Neuron (in vitro differentiated cells): ENCODE data around the gene DTWD2.
A peak's percentile ranks its signal among the peaks of the same experiment; 100 is the strongest.
"Not testable (repeated sequence)": the region's sequence is repeated elsewhere in the genome, so short reads cannot be mapped to it uniquely, and the experiment has no call there.

Source experiments
- H2AFZ ChIP-seq: one replicate; pipeline ENCODE4 v1.6.1; 2013; ENCODE audit warnings: low read depth, mild to moderate bottlenecking, inconsistent platforms, low read length, moderate library complexity
- H3K27me3 ChIP-seq: one replicate; pipeline ENCODE4 v1.6.1; 2013; ENCODE audit warnings: low read length; ENCODE audit not compliant: insufficient read depth
- H3K36me3 ChIP-seq: one replicate; pipeline ENCODE4 v1.6.1; 2013; ENCODE audit warnings: low read length; ENCODE audit not compliant: insufficient read depth
- H3K4me1 ChIP-seq: one replicate; pipeline ENCODE4 v1.6.1; 2013; ENCODE audit warnings: low read length; ENCODE audit not compliant: insufficient read depth
- H3K4me3 ChIP-seq: 2 replicates; pipeline ENCODE4 v1.5.1; 2013; ENCODE audit warnings: mild to moderate bottlenecking, low read length, moderate library complexity
- H3K9me3 ChIP-seq: one replicate; pipeline ENCODE4 v1.6.1; 2013; ENCODE audit warnings: low read length

The DTWD2 gene

GRCh38 chr5:118989816-118990215 is 1.5 kb upstream of the DTWD2 start:
- Histone ChIP-seq H3K27me3 (no peaks in the 10 kb centered on the region), H2AFZ (no peak overlapping the region), H3K9me3 (no peaks in the 10 kb centered on the region), H3K4me1 (peaks cover 13% of the 10 kb centered on the region), H3K36me3 (no peaks in the 10 kb centered on the region), H3K4me3 (no peak overlapping the region)

DNA sequence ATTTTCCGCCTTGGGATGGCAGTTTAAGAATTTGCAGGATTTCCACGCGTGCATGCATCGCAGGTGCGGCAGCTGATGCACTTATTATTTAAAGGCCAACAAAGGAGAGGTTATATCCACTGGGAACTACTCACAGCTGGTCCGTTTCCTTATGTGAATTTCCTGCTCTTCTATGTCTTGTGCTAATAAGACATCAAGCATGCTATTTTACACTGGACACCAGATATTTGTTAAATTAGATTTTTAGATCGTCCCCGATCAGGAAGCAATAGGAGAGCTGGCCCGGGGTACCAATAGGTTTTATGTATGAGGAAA is 476 bp upstream of the DTWD2 start:
- Histone ChIP-seq H3K4me3 (peak overlapping the region; percentile 75), H2AFZ (peak overlapping the region; percentile 87), H3K4me1 (peaks cover 13% of the 10 kb centered on the region), H3K36me3 (no peaks in the 10 kb centered on the region), H3K27me3 (no peaks in the 10 kb centered on the region), H3K9me3 (no peaks in the 10 kb centered on the region)

DNA sequence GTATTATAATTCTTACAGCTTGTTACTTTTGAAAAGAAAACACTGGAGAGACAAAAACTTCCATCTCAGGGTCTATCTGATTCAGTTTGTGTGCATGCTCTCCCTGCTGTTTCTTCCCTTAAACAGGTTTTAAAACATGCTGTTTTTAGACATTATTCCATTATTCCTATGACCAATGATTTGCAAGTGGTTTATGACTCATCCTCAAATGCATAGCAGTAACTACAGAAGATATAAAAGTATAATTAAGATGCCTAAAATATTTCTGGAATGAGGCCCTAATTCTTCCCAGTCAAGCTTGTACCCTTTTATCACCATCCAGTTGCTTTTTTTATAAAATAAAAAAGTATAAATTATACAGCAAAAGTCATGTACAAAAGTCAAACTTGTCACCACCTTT is 3.7 kb downstream of the DTWD2 start:
- Histone ChIP-seq H2AFZ (no peak overlapping the region), H3K4me3 (no peak overlapping the region), H3K27me3 (no peaks in the 10 kb centered on the region), H3K36me3 (no peaks in the 10 kb centered on the region), H3K4me1 (peaks cover 13% of the 10 kb centered on the region), H3K9me3 (no peaks in the 10 kb centered on the region)

DNA sequence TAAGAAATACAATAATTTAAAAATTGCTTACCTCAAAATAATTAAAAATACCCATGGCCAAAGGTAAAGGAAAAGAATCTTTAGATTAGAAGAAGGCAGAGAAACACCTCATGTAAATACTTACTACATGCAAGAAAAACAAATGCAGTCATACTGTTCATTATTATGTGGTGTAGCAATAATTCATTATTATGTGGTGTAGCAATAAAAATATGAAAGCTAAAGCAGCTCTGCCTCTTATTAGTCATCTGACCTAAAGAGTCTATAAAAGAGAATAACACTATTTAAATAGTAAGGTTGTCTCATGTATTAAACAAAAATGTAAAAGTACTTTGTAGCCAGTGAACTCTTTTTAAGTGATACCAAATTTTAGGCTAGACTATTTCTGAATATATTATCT is 6.6 kb downstream of the DTWD2 start:
- peaks cover 4% of the 10 kb centered on the region for H3K9me3 ChIP-seq
- no peaks in the 10 kb centered on the region for H3K36me3 ChIP-seq
- no peak overlapping the region for H3K4me3 ChIP-seq
- H3K4me1 ChIP-seq: no peaks in the 10 kb centered on the region
- H2AFZ ChIP-seq: no peak overlapping the region
- H3K27me3 ChIP-seq: no peaks in the 10 kb centered on the region

GRCh38 chr5:118980438-118980837 is 7.9 kb downstream of the DTWD2 start:
- no peak overlapping the region for H2AFZ ChIP-seq
- no peaks in the 10 kb centered on the region for H3K27me3 ChIP-seq
- H3K4me3 ChIP-seq: no peak overlapping the region
- peaks cover 4% of the 10 kb centered on the region for H3K9me3 ChIP-seq
- H3K4me1 ChIP-seq: no peaks in the 10 kb centered on the region
- no peaks in the 10 kb centered on the region for H3K36me3 ChIP-seq

- H2AFZ ChIP-seq: no peak overlapping the region
- no peaks in the 10 kb centered on the region for H3K4me1 ChIP-seq
- peaks cover 7% of the 10 kb centered on the region for H3K9me3 ChIP-seq
- no peaks in the 10 kb centered on the region for H3K36me3 ChIP-seq
- no peaks in the 10 kb centered on the region for H3K27me3 ChIP-seq
- no peak overlapping the region for H3K4me3 ChIP-seq
These were observed 8.3 kb downstream of the DTWD2 start for GRCh38 chr5:118980017-118980416.

- not testable (repeated sequence) for H2AFZ ChIP-seq, H3K27me3 ChIP-seq, H3K9me3 ChIP-seq, H3K36me3 ChIP-seq, H3K4me3 ChIP-seq, H3K4me1 ChIP-seq
These were observed 14.4 kb downstream of the DTWD2 start for GRCh38 chr5:118973779-118974445.

- no peak overlapping the region for H2AFZ ChIP-seq
- H3K27me3 ChIP-seq: no peaks in the 10 kb centered on the region
- no peaks in the 10 kb centered on the region for H3K4me1 ChIP-seq
- H3K9me3 ChIP-seq: no peaks in the 10 kb centered on the region
- no peaks in the 10 kb centered on the region for H3K36me3 ChIP-seq
- H3K4me3 ChIP-seq: no peak overlapping the region
These were observed 19.4 kb downstream of the DTWD2 start for GRCh38 chr5:118968925-118969375.

DNA sequence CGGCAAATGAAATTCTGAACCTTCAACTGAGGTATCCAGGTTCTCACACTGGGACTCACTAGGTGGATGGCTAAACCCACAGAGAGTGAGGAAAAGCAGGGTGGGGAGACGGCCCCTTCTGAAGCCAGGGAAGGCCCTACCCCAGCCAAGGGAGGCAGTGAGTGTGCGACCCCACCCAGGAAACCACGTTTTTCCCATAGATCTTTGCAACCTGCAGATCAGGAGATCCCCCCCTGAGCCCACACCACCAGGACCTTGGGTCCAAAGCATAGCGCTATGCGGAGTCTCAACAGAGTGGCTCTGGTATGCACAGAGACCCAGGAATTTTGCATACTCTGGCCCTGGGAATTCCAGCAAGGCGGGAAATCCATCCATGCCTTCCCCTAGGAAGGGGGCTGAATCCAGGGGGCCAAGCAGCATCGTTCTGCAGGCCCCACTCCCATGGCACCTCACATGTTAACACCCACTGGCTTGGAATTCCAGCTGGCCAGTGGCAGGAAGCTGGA is 19.9 kb downstream of the DTWD2 start:
- no peaks in the 10 kb centered on the region for H3K4me1 ChIP-seq
- H3K27me3 ChIP-seq: no peaks in the 10 kb centered on the region
- no peaks in the 10 kb centered on the region for H3K36me3 ChIP-seq
- no peak overlapping the region for H3K4me3 ChIP-seq
- no peaks in the 10 kb centered on the region for H3K9me3 ChIP-seq
- no peak overlapping the region for H2AFZ ChIP-seq

GRCh38 chr5:118967059-118967508 is 21.3 kb downstream of the DTWD2 start:
- Histone ChIP-seq H3K9me3 (no peaks in the 10 kb centered on the region), H3K4me1 (no peaks in the 10 kb centered on the region), H2AFZ (no peak overlapping the region), H3K36me3 (no peaks in the 10 kb centered on the region), H3K27me3 (no peaks in the 10 kb centered on the region), H3K4me3 (no peak overlapping the region)

DNA sequence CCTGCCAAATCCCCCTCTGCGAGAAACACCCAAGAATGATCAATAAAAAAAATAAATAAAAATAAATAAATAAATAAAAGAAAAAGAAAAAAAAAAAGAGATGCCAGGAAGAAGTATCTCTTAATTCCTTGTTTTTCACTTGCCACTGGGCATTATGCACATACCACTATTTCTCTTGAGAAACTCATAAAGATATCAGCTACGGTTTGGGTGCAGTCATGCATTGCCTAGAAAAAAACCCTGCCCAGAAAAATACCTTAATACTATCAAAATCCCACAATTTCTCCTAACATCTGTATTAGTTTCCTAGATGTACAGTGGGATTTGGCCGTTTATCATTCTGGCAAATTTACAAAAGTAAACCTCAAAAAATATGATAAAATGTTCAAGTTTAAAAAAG is 22.5 kb downstream of the DTWD2 start:
- H3K27me3 ChIP-seq: no peaks in the 10 kb centered on the region
- no peaks in the 10 kb centered on the region for H3K4me1 ChIP-seq
- H3K9me3 ChIP-seq: no peaks in the 10 kb centered on the region

GRCh38 chr5:118964970-118965369 is 23.4 kb downstream of the DTWD2 start:
- not testable (repeated sequence) for H3K27me3 ChIP-seq, H3K9me3 ChIP-seq, H2AFZ ChIP-seq, H3K4me1 ChIP-seq, H3K4me3 ChIP-seq, H3K36me3 ChIP-seq

More for the DNA sequence above, 22.5 kb downstream of the DTWD2 start:
- no peak overlapping the region for H2AFZ ChIP-seq
- no peaks in the 10 kb centered on the region for H3K36me3 ChIP-seq
- no peak overlapping the region for H3K4me3 ChIP-seq

GRCh38 chr5:118964388-118964787 is 24.0 kb downstream of the DTWD2 start:
- H3K27me3 ChIP-seq, H3K4me1 ChIP-seq, H3K4me3 ChIP-seq, H2AFZ ChIP-seq, H3K36me3 ChIP-seq, H3K9me3 ChIP-seq: not testable (repeated sequence)

- Histone ChIP-seq H3K9me3 (peaks cover 2% of the 10 kb centered on the region), H3K4me1 (no peaks in the 10 kb centered on the region), H3K27me3 (no peaks in the 10 kb centered on the region), H3K4me3 (no peak overlapping the region), H2AFZ (no peak overlapping the region), H3K36me3 (no peaks in the 10 kb centered on the region)
These were observed 25.2 kb downstream of the DTWD2 start for GRCh38 chr5:118963169-118963568.
